Measurements from ENCODE around the gene CDHR4. TPM values are rescaled to one million over a fixed set of nuclear protein-coding genes. Genes with fewer than 3 reads are reported as not detected.

The CDHR4 gene
- total and polyA plus RNA-seq, 9 of the 15 experiments (the other 6 are each of a cell fraction or from before 2014, with no cell fraction given) = 0.21 TPM; not detected in 8

GRCh38 chr3:49786357-49787181, 13.1 kb downstream of the CDHR4 start, which contains the start of gene IP6K1 (continued):
- TF ChIP-seq DDX20 (tag; IDR thresholded peaks at IDR 0.05; ENCODE audit: low read depth) = no peak
- TF ChIP-seq RBM34 (IDR thresholded peaks at IDR 0.05; ENCODE audit: borderline replicate concordance, insufficient read depth, low read length) = no peak
- TF ChIP-seq BMI1 (IDR thresholded peaks at IDR 0.05; ENCODE audit: low read length) = peak; percentile 59; the same call in 1 of the 2 replicates
- TF ChIP-seq AFF1 (IDR thresholded peaks at IDR 0.05; ENCODE audit: low read depth in 1 of 2, partially characterized antibody in 2 of 2) = no peak
- TF ChIP-seq ERF (CRISPR knock-in tag; IDR thresholded peaks at IDR 0.05) = peak; percentile 65; the same call in 1 of the 2 replicates
- no peak for TF ChIP-seq ATF1 (CRISPR knock-in tag; IDR thresholded peaks at IDR 0.05)
- peak; percentile 94 for TF ChIP-seq ATF1 (tag; IDR thresholded peaks at IDR 0.05)
- no peak for TF ChIP-seq MCM5 (IDR thresholded peaks at IDR 0.05; ENCODE audit: low read depth)
- no peak for TF ChIP-seq TSC22D4 (tag; IDR thresholded peaks at IDR 0.05)
- TF ChIP-seq RBM39 (optimal IDR thresholded peaks at IDR 0.05; ENCODE audit: low read depth, low read length) = no peak
- TF ChIP-seq ATF7 (IDR thresholded peaks at IDR 0.05) = peak; percentile 89; the same call in 1 of the 2 replicates
- 0 out of 4 replicates have a peak, but pooled peaks of 1 of the 2 experiments have one; percentile 25 for TF ChIP-seq TEAD1 (CRISPR knock-in tag; IDR thresholded peaks at IDR 0.05)
- TF ChIP-seq ASH1L (IDR thresholded peaks at IDR 0.05; ENCODE audit: borderline replicate concordance, low read depth, partially characterized antibody) = peak; percentile 84
- no peak for TF ChIP-seq XRCC5 (IDR thresholded peaks at IDR 0.05; ENCODE audit: low read depth, low read length)
- 0 out of 2 replicates have a peak, but pooled peaks have one; percentile 43 for TF ChIP-seq ATF6 (CRISPR knock-in tag; IDR thresholded peaks at IDR 0.05)
- 0 out of 2 replicates have a peak, but pooled peaks have one; percentile 37 for TF ChIP-seq LEF1 (IDR thresholded peaks at IDR 0.05)
- TF ChIP-seq POLR2B (IDR thresholded peaks at IDR 0.05; ENCODE audit: low read depth, partially characterized antibody) = peak; percentile 73
- peak; percentile 99 for TF ChIP-seq USF2 (CRISPR knock-in tag; IDR thresholded peaks at IDR 0.05)
- TF ChIP-seq LCOR (CRISPR knock-in tag; IDR thresholded peaks at IDR 0.05) = no peak
- no peak for TF ChIP-seq ZNF274 (IDR thresholded peaks at IDR 0.05; ENCODE audit: borderline replicate concordance, low read depth, low read length)
